ENCODE measurements around the gene NSL1. TPM values are rescaled to one million over a fixed set of nuclear protein-coding genes. Genes with fewer than 3 reads are reported as not detected.

The NSL1 gene
- total and polyA plus RNA-seq, 9 of the 15 experiments (the other 6 are each of a cell fraction or from before 2014, with no cell fraction given), result 53.5 to 108 (median 59.1) TPM

DNA sequence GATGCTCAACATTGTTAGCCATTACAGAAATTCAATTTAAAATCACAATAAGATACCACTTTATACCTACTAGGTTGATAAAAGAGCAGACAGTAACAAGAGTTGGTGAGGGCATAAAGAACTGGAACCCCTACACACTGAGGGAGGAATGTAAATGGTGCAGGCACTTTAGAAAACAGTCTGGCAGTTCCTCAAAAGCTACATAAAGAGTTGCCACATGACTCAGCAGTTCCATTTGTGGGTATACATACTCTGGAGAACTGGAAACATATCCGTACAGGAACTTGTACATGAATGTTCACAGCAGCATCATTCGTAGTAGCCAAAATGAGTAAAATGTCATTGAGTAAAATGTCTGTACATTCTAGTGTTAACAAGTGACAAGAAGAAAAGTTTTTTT is 17.0 kb downstream of the NSL1 start (continued):
- peak; percentile 43; the same call in 1 of the 2 replicates for TF ChIP-seq EHMT2 (IDR thresholded peaks at IDR 0.05)
- TF ChIP-seq CC2D1A (IDR thresholded peaks at IDR 0.05), result 0 out of 2 replicates have a peak, but pooled peaks have one; percentile 16
- TF ChIP-seq, protein P1, sequence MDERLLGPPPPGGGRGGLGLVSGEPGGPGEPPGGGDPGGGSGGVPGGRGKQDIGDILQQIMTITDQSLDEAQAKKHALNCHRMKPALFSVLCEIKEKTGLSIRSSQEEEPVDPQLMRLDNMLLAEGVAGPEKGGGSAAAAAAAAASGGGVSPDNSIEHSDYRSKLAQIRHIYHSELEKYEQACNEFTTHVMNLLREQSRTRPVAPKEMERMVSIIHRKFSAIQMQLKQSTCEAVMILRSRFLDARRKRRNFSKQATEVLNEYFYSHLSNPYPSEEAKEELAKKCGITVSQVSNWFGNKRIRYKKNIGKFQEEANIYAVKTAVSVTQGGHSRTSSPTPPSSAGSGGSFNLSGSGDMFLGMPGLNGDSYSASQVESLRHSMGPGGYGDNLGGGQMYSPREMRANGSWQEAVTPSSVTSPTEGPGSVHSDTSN (CRISPR knock-in tag; IDR thresholded peaks at IDR 0.05; ENCODE audit: low read depth), result no peak
- TF ChIP-seq, protein P1 (tag; conservative IDR thresholded peaks at IDR 0.05; ENCODE audit: low read depth), result no peak
- no peak for TF ChIP-seq ZNF239 (CRISPR knock-in tag; IDR thresholded peaks at IDR 0.05)
- no peak for TF ChIP-seq TEAD1 (CRISPR knock-in tag; IDR thresholded peaks at IDR 0.05)
- TF ChIP-seq MEIS2 (IDR thresholded peaks at IDR 0.05; ENCODE audit: partially characterized antibody), result no peak
- TF ChIP-seq TCF7 (IDR thresholded peaks at IDR 0.05; ENCODE audit: borderline replicate concordance), result no peak
- TF ChIP-seq ZNF436 (CRISPR knock-in tag; IDR thresholded peaks at IDR 0.05), result no peak
- TF ChIP-seq FOXK2 (conservative IDR thresholded peaks at IDR 0.05 in 1 of 2, IDR thresholded peaks at IDR 0.05 in 1 of 2; ENCODE audit: low read depth in 2 of 2), result no peak; a peak in 1 of 4 replicates
- TF ChIP-seq DPF2 (IDR thresholded peaks at IDR 0.05), result peak; percentile 78
- no peak for TF ChIP-seq KAT2B (IDR thresholded peaks at IDR 0.05; ENCODE audit: low read depth, low read length)
- TF ChIP-seq NFATC3 (IDR thresholded peaks at IDR 0.05), result no peak
- TF ChIP-seq NELFE (IDR thresholded peaks at IDR 0.05; ENCODE audit: insufficient read depth, insufficient read length), result no peak
- TF ChIP-seq, protein P2, sequence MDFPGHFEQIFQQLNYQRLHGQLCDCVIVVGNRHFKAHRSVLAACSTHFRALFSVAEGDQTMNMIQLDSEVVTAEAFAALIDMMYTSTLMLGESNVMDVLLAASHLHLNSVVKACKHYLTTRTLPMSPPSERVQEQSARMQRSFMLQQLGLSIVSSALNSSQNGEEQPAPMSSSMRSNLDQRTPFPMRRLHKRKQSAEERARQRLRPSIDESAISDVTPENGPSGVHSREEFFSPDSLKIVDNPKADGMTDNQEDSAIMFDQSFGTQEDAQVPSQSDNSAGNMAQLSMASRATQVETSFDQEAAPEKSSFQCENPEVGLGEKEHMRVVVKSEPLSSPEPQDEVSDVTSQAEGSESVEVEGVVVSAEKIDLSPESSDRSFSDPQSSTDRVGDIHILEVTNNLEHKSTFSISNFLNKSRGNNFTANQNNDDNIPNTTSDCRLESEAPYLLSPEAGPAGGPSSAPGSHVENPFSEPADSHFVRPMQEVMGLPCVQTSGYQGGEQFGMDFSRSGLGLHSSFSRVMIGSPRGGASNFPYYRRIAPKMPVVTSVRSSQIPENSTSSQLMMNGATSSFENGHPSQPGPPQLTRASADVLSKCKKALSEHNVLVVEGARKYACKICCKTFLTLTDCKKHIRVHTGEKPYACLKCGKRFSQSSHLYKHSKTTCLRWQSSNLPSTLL (IDR thresholded peaks at IDR 0.05), result no peak
- TF ChIP-seq ESRRA (IDR thresholded peaks at IDR 0.05; ENCODE audit: borderline replicate concordance, low read depth), result no peak
- TF ChIP-seq KHSRP (IDR thresholded peaks at IDR 0.05), result no peak
- TF ChIP-seq SMAD3 (CRISPR knock-in tag; conservative IDR thresholded peaks at IDR 0.05), result no peak
- TF ChIP-seq, protein P3, sequence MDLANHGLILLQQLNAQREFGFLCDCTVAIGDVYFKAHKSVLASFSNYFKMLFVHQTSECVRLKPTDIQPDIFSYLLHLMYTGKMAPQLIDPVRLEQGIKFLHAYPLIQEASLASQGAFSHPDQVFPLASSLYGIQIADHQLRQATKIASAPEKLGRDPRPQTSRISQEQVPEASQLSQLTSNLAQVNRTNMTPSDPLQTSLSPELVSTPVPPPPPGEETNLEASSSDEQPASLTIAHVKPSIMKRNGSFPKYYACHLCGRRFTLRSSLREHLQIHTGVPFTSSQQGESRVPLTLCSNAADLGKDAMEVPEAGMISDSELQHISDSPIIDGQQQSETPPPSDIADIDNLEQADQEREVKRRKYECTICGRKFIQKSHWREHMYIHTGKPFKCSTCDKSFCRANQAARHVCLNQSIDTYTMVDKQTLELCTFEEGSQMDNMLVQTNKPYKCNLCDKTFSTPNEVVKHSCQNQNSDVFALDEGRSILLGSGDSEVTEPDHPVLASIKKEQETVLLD (IDR thresholded peaks at IDR 0.05), result no peak
- TF ChIP-seq, protein P4, sequence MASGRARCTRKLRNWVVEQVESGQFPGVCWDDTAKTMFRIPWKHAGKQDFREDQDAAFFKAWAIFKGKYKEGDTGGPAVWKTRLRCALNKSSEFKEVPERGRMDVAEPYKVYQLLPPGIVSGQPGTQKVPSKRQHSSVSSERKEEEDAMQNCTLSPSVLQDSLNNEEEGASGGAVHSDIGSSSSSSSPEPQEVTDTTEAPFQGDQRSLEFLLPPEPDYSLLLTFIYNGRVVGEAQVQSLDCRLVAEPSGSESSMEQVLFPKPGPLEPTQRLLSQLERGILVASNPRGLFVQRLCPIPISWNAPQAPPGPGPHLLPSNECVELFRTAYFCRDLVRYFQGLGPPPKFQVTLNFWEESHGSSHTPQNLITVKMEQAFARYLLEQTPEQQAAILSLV (tag; IDR thresholded peaks at IDR 0.05), result no peak
- TF ChIP-seq ZNF444 (CRISPR knock-in tag; IDR thresholded peaks at IDR 0.05), result no peak
- no peak for TF ChIP-seq CBX5 (IDR thresholded peaks at IDR 0.05; ENCODE audit: borderline replicate concordance, low read depth)
- TF ChIP-seq L3MBTL2 (IDR thresholded peaks at IDR 0.05), result peak; percentile 29; the same call in 1 of the 2 replicates
- no peak for TF ChIP-seq ARNT (IDR thresholded peaks at IDR 0.05)
- TF ChIP-seq HEY1 (CRISPR knock-in tag; IDR thresholded peaks at IDR 0.05; ENCODE audit: borderline replicate concordance), result no peak
- TF ChIP-seq ZNF780A (CRISPR knock-in tag; IDR thresholded peaks at IDR 0.05), result no peak

Measured in K562 (cell line).